Purkinje cell (primary cell): ENCODE results near the gene SIAE. TPM values are rescaled to one million over a fixed set of nuclear protein-coding genes. Genes with fewer than 3 reads are reported as not detected.

Experiments
- polyA plus RNA-seq: library from polyadenylated mRNA; unstranded; fragments of >200 nt; fragmentation: Nextera tagmentation; gene quantifications from 2 replicates; pipeline ENCODE4 v1.2.1, GENCODE V29; 2014

Gene SIAE
- 72.2 and 84.2 TPM in 2 replicates for polyA plus RNA-seq

DNA sequence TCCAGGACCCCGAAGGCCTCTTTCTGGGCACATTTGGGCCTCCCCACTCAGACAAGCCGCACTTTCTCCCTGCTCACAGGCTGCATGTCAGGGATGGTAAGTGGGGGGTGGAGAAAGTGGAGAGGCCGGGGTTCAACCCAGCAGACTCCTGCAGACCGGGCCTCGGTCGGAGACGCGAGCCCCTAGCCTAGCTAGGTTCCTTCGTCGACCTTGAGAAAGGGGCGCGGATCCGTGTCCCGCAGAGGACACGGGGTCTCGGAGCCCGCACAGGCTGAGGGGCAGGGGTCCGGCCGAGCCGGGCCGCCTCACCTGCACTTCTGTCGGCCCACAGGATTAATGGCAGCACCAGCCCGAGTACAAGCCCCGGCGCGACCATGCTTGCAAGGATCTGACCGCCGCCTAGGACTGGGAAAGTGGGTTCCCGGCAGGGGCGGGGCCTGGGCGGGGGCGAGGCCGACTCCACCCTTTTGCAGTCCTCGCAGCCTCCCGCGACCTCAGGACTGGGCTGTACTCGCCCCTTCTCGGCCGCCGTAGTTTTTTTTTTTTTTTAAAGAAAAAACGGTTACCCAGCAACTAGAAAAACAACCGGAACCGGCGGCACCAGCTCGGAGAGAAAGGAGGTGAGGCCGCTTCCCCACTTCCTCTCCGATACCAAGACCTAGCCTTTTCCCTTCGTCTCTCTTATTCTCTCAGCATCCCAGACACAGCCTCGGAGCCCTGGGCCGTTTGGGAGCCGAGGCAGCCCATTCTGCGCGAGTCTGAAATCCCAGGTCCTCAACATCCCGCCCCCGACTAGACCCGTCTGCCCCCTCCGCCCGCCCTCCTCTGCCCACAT lies at the start of gene SIAE, which contains the start of gene SPA17:
Gene SIAE (minus strand): TSS at position 407 of the 835 bp plus-strand sequence. CDS start 31 bp downstream, at position 376.
Gene SPA17 (plus strand): TSS at position 572 of the 835 bp plus-strand sequence. CDS start 1,361 bp downstream, outside the sequence.

DNA sequence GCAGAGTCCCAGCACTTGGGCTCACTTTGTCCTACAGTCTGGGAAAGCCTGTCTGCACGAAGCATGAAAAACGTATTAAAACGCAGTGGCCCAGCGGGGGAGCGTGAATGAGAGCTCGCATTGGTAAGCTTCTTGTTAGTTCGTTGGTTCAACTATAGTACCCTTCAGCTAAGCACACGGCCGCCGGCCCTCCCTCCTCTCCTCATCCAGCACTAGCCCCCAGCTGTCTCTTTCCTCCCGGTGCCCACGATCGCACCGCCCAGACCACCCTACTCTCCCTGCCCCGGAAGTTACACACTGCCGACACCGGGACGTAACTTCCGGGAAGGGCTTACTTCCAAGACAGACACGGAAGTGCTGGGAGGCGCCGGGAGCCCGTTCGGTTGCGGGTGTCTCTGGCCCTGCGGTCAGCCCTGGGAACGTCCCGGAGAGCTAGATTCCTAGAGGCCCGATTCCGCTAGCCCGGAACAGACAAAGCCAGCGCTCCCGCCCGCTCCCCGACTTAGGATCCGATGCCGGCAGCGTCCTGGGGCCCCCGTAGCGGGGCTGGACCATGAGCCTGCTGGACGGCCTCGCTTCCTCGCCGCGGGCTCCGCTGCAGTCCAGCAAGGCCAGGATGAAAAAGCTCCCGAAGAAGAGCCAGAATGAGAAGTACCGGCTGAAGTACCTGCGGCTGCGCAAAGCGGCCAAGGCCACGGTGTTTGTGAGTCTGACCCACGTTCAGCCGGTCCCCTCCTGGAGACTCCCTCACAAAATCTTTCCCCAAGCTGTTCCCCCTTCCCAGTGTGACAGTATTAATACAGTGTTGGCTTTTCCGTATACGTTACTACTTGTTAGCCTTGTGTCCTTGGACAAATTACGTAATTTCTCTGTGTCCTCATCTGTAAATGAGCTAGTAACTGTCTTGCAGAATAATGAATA lies 50.7 kb downstream of the SIAE start, which contains the start of gene TBRG1:
Gene TBRG1 (plus strand): TSS at position 334 of the 921 bp plus-strand sequence. CDS start 220 bp downstream, at position 554.

GRCh38 chr11:124611064-124611463 lies 62.5 kb downstream of the SIAE start, which contains the start of gene PANX3:
Gene PANX3 (plus strand): TSS chr11:124611428. CDS start chr11:124611557, 129 bp downstream.

Other genes starting within 250 kb of the SIAE start
- not detected in 2 replicates for gene OR8B4, start 248.9 kb downstream of the SIAE start, polyA plus RNA-seq
- gene OR8B8, start 228.0 kb downstream of the SIAE start, polyA plus RNA-seq = 0.35 and 0.56 TPM in 2 replicates
- gene OR8B12, start 130.1 kb downstream of the SIAE start, polyA plus RNA-seq = not detected in 2 replicates
- gene OR8A1, start 103.7 kb downstream of the SIAE start, polyA plus RNA-seq = not detected in 2 replicates
- not detected in 2 replicates for gene PANX3, start 62.3 kb downstream of the SIAE start, polyA plus RNA-seq
- gene TBRG1, start 50.9 kb downstream of the SIAE start, polyA plus RNA-seq = 14.2 and 20.6 TPM in 2 replicates
- 68.9 and 70.3 TPM in 2 replicates for gene SPA17, start 165 bp upstream of the SIAE start, polyA plus RNA-seq
- gene NRGN, start 66.2 kb upstream of the SIAE start, polyA plus RNA-seq = 0.62 and 10.0 TPM in 2 replicates
- gene VSIG2, start 78.5 kb upstream of the SIAE start, polyA plus RNA-seq = not detected in 2 replicates
- gene ESAM, start 88.6 kb upstream of the SIAE start, polyA plus RNA-seq = 0.48 TPM in 1 of 2 replicates, not detected in the other
- 3.1 and 5.2 TPM in 2 replicates for gene MSANTD2, start 126.7 kb upstream of the SIAE start, polyA plus RNA-seq
- gene ROBO3, start 191.7 kb upstream of the SIAE start, polyA plus RNA-seq = 0.97 and 1.2 TPM in 2 replicates
- gene ROBO4, start 224.1 kb upstream of the SIAE start, polyA plus RNA-seq = not detected in 2 replicates
- gene HEPN1, start 245.5 kb upstream of the SIAE start, polyA plus RNA-seq = 2.5 TPM in 1 of 2 replicates, not detected in the other